Smooth muscle cell (in vitro differentiated cells): Measurements from ENCODE around the gene MRPL14. TPM values are rescaled to one million over a fixed set of nuclear protein-coding genes. Genes with fewer than 3 reads are reported as not detected.

Source experiments
- DNase-seq: peaks from one replicate; lab custom pipeline; 2025; ENCODE audit not compliant: unreplicated experiment; lab: John Stamatoyannopoulos, UW
- H2AFZ ChIP-seq: fragments of 200-600 bp; sonication (generic); 2 replicates; pipeline ENCODE4 v1.6.0; 2016; ENCODE audit warnings: antibody characterized with exemption, low read depth, mild to moderate bottlenecking
- H3F3A ChIP-seq: fragments of 200-600 bp; sonication (generic); 2 replicates; pipeline ENCODE4 v1.6.0; 2017; ENCODE audit warnings: antibody characterized with exemption, low read depth
- H3K27ac ChIP-seq: fragments of 200-600 bp; sonication (generic); 2 replicates; pipeline ENCODE4 v1.5.1; 2016; ENCODE audit warnings: low read depth, mild to moderate bottlenecking
- H3K27me3 ChIP-seq: fragments of 200-600 bp; sonication (generic); 2 replicates; pipeline ENCODE4 v1.6.1; 2016; ENCODE audit warnings: low read depth, mild to moderate bottlenecking
- H3K36me3 ChIP-seq: fragments of 200-600 bp; sonication (generic); 2 replicates; pipeline ENCODE4 v1.5.1; 2016; ENCODE audit warnings: low read depth
- H3K4me1 ChIP-seq: fragments of 200-600 bp; sonication (generic); 2 replicates; pipeline ENCODE4 v1.5.1; 2016; ENCODE audit warnings: low read depth
- H3K4me2 ChIP-seq: fragments of 200-600 bp; sonication (generic); 2 replicates; pipeline ENCODE4 v1.6.0; 2016; ENCODE audit warnings: mild to moderate bottlenecking
- H3K4me3 ChIP-seq: fragments of 200-600 bp; sonication (generic); 2 replicates; pipeline ENCODE4 v1.5.1; 2016; ENCODE audit warnings: mild to moderate bottlenecking
- H3K79me2 ChIP-seq: fragments of 200-600 bp; sonication (generic); 2 replicates; pipeline ENCODE4 v1.6.0; 2016; ENCODE audit warnings: low read depth, mild to moderate bottlenecking
- H3K9ac ChIP-seq: fragments of 200-600 bp; sonication (generic); 2 replicates; pipeline ENCODE4 v1.6.0; 2016; ENCODE audit warnings: low read depth
- H3K9me3 ChIP-seq: fragments of 200-600 bp; sonication (generic); replicated peaks from 2 replicates; pipeline ENCODE4 v1.5.1; 2016; ENCODE audit warnings: low read depth
- H4K20me1 ChIP-seq: fragments of 200-600 bp; sonication (generic); 2 replicates; pipeline ENCODE4 v1.6.0; 2016; ENCODE audit warnings: low read depth
- CTCF ChIP-seq: fragments of 200-600 bp; sonication (generic); IDR thresholded peaks from 2 replicates; pipeline ENCODE4 v1.5.1; 2017; ENCODE audit warnings: borderline replicate concordance, mild to moderate bottlenecking, antibody characterized with exemption; ENCODE audit not compliant: insufficient read depth, poor library complexity, severe bottlenecking
- WGBS: methylation state at CpG from one replicate; pipeline ENCODE4 v1.1.7; 2016; ENCODE audit warnings: low lambda C conversion rate; 5-methylcytosine and 5-hydroxymethylcytosine counted together
- polyA plus RNA-seq: library from polyadenylated mRNA; unstranded; fragments of >200 nt; fragmentation: Nextera tagmentation; extraction: Ambion mirVana; gene quantifications from 2 replicates; pipeline ENCODE4 v1.2.1, GENCODE V29; 2016
- total RNA-seq: library from RNA; depleted of rRNA; stranded (reverse); fragments of >200 nt; gene quantifications from 2 replicates; pipeline ENCODE4 v1.2.3, GENCODE V29; 2014

Gene MRPL14
- total and polyA plus RNA-seq, 2 experiments from 2014 or later: 53.4 to 97.9 TPM

DNA sequence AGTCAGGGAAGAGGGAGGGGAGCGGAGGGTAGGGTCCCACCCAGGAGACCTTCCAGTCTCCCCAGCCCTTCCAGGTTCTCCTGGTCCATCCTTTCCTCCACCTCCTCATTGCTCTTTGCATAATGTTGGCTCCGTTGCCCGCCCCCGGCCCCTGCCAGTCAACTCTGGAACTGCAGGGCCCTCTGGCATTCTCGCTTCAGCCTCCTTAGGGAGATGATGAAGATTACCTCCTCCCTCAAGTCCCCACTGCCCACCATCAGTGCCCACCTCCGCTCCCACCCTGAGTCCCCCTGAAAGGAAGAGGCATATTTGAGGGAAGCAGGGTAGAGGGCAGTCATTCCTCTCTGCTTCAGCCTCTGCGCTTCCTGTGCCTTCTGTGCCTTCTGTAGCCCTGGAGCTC lies 8.6 kb upstream of the MRPL14 start:
- H3K79me2 ChIP-seq: peaks cover 7% of the 10 kb centered on the region
- no peak overlapping the region for H3K9ac ChIP-seq
- no peaks in the 10 kb centered on the region for H3K9me3 ChIP-seq
- H3F3A ChIP-seq: no peaks in the 10 kb centered on the region
- no peak overlapping the region for H3K4me3 ChIP-seq
- no peak overlapping the region for H3K4me2 ChIP-seq
- no peak for DNase-seq
- no peaks in the 10 kb centered on the region for H3K36me3 ChIP-seq
- no peak overlapping the region for H2AFZ ChIP-seq
- peaks cover 25% of the 10 kb centered on the region for H4K20me1 ChIP-seq
- TF ChIP-seq CTCF: no peak
- no peaks in the 10 kb centered on the region for H3K27me3 ChIP-seq
- no peak overlapping the region for H3K27ac ChIP-seq
- 94% methylated on average over 7 of the region's 7 CpGs for WGBS
- H3K4me1 ChIP-seq: peaks cover 21% of the 10 kb centered on the region

DNA sequence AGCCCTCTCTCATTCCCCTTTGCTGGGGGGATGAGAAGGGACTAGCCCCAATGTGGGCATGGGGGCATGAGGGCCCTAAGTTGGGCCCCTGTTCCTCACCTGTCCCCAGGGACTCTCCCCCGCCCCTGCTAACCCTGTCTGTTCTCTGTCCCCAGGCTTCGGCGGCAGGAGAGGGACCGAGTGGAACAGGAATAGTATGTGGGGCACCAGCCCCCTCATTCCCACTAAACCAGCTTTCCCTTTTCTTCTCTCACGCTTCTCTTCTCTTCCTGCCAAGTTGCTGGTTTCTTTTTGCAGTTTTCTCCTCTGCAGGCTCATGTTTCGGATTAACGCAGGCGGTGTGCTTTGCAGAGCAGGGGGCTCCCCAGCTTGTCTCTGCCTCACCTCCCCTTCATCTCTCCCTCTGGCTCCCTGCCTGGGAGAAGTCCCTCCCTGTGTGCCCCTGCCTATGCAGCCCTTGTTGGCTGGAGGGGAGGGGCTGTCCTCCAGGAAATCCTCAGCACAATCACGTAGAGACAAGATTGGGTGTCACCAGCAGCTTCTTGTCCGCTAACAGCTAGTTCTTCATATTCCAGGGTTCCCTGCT lies 8.0 kb upstream of the MRPL14 start:
- Histone ChIP-seq H3K27ac (no peak overlapping the region), H2AFZ (no peak overlapping the region), H3K36me3 (no peaks in the 10 kb centered on the region), H3K4me1 (peaks cover 21% of the 10 kb centered on the region), H3K4me3 (no peak overlapping the region), H3F3A (no peaks in the 10 kb centered on the region), H3K9ac (no peak overlapping the region), H4K20me1 (peaks cover 25% of the 10 kb centered on the region), H3K79me2 (peaks cover 7% of the 10 kb centered on the region), H3K9me3 (no peaks in the 10 kb centered on the region), H3K4me2 (no peak overlapping the region), H3K27me3 (no peaks in the 10 kb centered on the region)
- no peak for DNase-seq
- WGBS: 83% methylated on average over 10 of the region's 10 CpGs
- no peak for TF ChIP-seq CTCF

- Histone ChIP-seq H2AFZ (no peak overlapping the region), H3K36me3 (no peaks in the 10 kb centered on the region), H3K9me3 (no peaks in the 10 kb centered on the region), H3K27me3 (no peaks in the 10 kb centered on the region), H3K9ac (no peak overlapping the region), H3K4me2 (peak overlapping the region; percentile 76), H3F3A (no peaks in the 10 kb centered on the region), H3K27ac (no peak overlapping the region), H3K79me2 (peaks cover 17% of the 10 kb centered on the region), H3K4me1 (peaks cover 21% of the 10 kb centered on the region), H3K4me3 (peak overlapping the region; percentile 13), H4K20me1 (peaks cover 36% of the 10 kb centered on the region)
- 82% methylated on average over 12 of the region's 12 CpGs for WGBS
- no peak for TF ChIP-seq CTCF
- DNase-seq: no peak
Measured at GRCh38 chr6:44133981-44134711, 6.9 kb upstream of the MRPL14 start.
